Body of pancreas (tissue), 4 donors: ENCODE results near the gene NCAM2. TPM values are rescaled to one million over a fixed set of nuclear protein-coding genes. Genes with fewer than 3 reads are reported as not detected.

Source experiments
- ATAC-seq: fragments of 150-250 bp; one replicate; pipeline ENCODE4 v1.9.1; 2016
- DNase-seq, 4 donors: peaks; one replicate each; pipeline ENCODE4 v3.0.0-alpha.2; 2019
- H3K27ac ChIP-seq, 4 donors: fragments of 200-600 bp; sonication (generic); 1 replicate in 3 of 4; 2 replicates in 1 of 4; pipeline versions ENCODE4 v1.5.1 to v1.6.1; 2016 to 2019; ENCODE audit warnings: mild to moderate bottlenecking in 1 of 4, mixed read lengths in 1 of 4, moderate library complexity in 1 of 4
- H3K27me3 ChIP-seq, 2 donors: fragments of 200-600 bp; sonication (generic); one replicate each; pipeline ENCODE4 v1.6.0; 2016; ENCODE audit warnings: mild to moderate bottlenecking in 1 of 2
- H3K36me3 ChIP-seq, 2 donors: fragments of 200-600 bp; sonication (generic); replicated peaks in 1 of 2; 2 replicates each; pipeline ENCODE4 v1.5.1; 2016; ENCODE audit warnings: low read depth in 2 of 2; ENCODE audit not compliant: insufficient read depth in 1 of 2
- H3K4me1 ChIP-seq: fragments of 200-600 bp; sonication (generic); one replicate; pipeline ENCODE4 v1.6.0; 2016
- H3K4me3 ChIP-seq, 2 donors: fragments of 200-600 bp; sonication (generic); 1 replicate in 1 of 2; 2 replicates in 1 of 2; pipeline ENCODE4 v1.5.1; 2016 to 2019
- H3K9me3 ChIP-seq, 3 donors: fragments of 200-600 bp; sonication (generic); 1 replicate in 2 of 3; 2 replicates in 1 of 3; pipeline ENCODE4 v1.5.1; 2016
- CTCF ChIP-seq, 7 experiments: fragments of 450-650 bp in 4 of 7; fragments of 200-600 bp in 3 of 7; sonication (generic) in 3 of 7; IDR thresholded peaks; one replicate each; pipeline ENCODE4 v1.5.1; 2016 to 2019; ENCODE audit warnings: antibody characterized with exemption in 7 of 7
- POLR2A ChIP-seq, 3 donors: fragments of 450-650 bp; IDR thresholded peaks; one replicate each; pipeline ENCODE4 v1.6.1; 2016; ENCODE audit warnings: antibody characterized with exemption in 3 of 3, mild to moderate bottlenecking in 2 of 3
- WGBS, 2 donors: methylation state at CpG; one replicate each; pipeline ENCODE4 v1.1.5; 2017; 5-methylcytosine and 5-hydroxymethylcytosine counted together
- intact Hi-C: fragments of 100-400 bp; cut with DNase I; formaldehyde crosslinking; loops from one replicate; pipeline ENCODE4 v1.15.1; 2023
- total RNA-seq, 2 donors: library from RNA; depleted of rRNA; stranded (reverse); fragments of >200 nt; gene quantifications; one replicate each; pipeline ENCODE4 v1.1.0, GENCODE V29; 2016

The NCAM2 gene
- total RNA-seq, 2 donors from 2014 or later: under 0.01 to 0.26 TPM

- DNase-seq: no peak
- Histone ChIP-seq H3K27me3 (no peaks in the 10 kb centered on the region), H3K36me3 (no peaks in the 10 kb centered on the region), H3K4me3 (no peak overlapping the region), H3K4me1 (no peaks in the 10 kb centered on the region), H3K9me3 (no peaks in the 10 kb centered on the region), H3K27ac (no peak overlapping the region)
- TF ChIP-seq POLR2A (IDR thresholded peaks at IDR 0.05) (no peak), CTCF (IDR thresholded peaks at IDR 0.05) (no peak)
- 56 to 60% methylated on average over 5 of the region's 5 CpGs for WGBS, 2 donors
- intact Hi-C loops: no loop called here
- no peak for ATAC-seq
These were observed 462.8 kb downstream of the NCAM2 start for GRCh38 chr21:21460979-21461378.

- Histone ChIP-seq H3K4me3 (no peak overlapping the region), H3K9me3 (no peaks in the 10 kb centered on the region), H3K27me3 (no peaks in the 10 kb centered on the region), H3K36me3 (no peaks in the 10 kb centered on the region), H3K4me1 (no peaks in the 10 kb centered on the region), H3K27ac (no peak overlapping the region)
- no peak for TF ChIP-seq POLR2A (IDR thresholded peaks at IDR 0.05)
- no peak for TF ChIP-seq CTCF (IDR thresholded peaks at IDR 0.05)
- intact Hi-C loops: no loop called here
- 36 to 38% methylated on average over 4 of the region's 4 CpGs for WGBS, 2 donors
- DNase-seq (no peak), ATAC-seq (no peak)
These were observed 465.2 kb downstream of the NCAM2 start for GRCh38 chr21:21463456-21463855.

GRCh38 chr21:21464684-21465083 lies 466.5 kb downstream of the NCAM2 start:
- H3K27me3 ChIP-seq: no peaks in the 10 kb centered on the region
- H3K4me3 ChIP-seq: no peak overlapping the region
- H3K36me3 ChIP-seq: no peaks in the 10 kb centered on the region
- ATAC-seq (no peak), DNase-seq (no peak)
- intact Hi-C loops: no loop called here
- H3K9me3 ChIP-seq: no peaks in the 10 kb centered on the region
- TF ChIP-seq CTCF (IDR thresholded peaks at IDR 0.05): no peak
- TF ChIP-seq POLR2A (IDR thresholded peaks at IDR 0.05): no peak
- WGBS, 2 donors: 44 to 49% methylated on average over 1 of the region's 1 CpG
- H3K27ac ChIP-seq: no peak overlapping the region
- no peaks in the 10 kb centered on the region for H3K4me1 ChIP-seq

GRCh38 chr21:21466752-21467151 lies 468.5 kb downstream of the NCAM2 start:
- DNase-seq: no peak
- no peak for ATAC-seq
- H3K36me3 ChIP-seq: no peaks in the 10 kb centered on the region
- H3K9me3 ChIP-seq: no peaks in the 10 kb centered on the region
- H3K4me3 ChIP-seq: no peak overlapping the region
- WGBS, 2 donors: 65 to 81% methylated on average over 1 of the region's 1 CpG
- no peaks in the 10 kb centered on the region for H3K27me3 ChIP-seq
- H3K4me1 ChIP-seq: no peaks in the 10 kb centered on the region
- TF ChIP-seq CTCF (IDR thresholded peaks at IDR 0.05): no peak
- TF ChIP-seq POLR2A (IDR thresholded peaks at IDR 0.05): no peak
- intact Hi-C loops: no loop called here
- no peak overlapping the region for H3K27ac ChIP-seq

GRCh38 chr21:21468003-21468402 lies 469.8 kb downstream of the NCAM2 start:
- no peaks in the 10 kb centered on the region for H3K4me1 ChIP-seq
- intact Hi-C loops: no loop called here

More at GRCh38 chr21:21468003-21468402, 469.8 kb downstream of the NCAM2 start:
- ATAC-seq: no peak
- H3K36me3 ChIP-seq: no peaks in the 10 kb centered on the region
- no peaks in the 10 kb centered on the region for H3K27me3 ChIP-seq
- no peaks in the 10 kb centered on the region for H3K9me3 ChIP-seq
- DNase-seq: no peak
- TF ChIP-seq POLR2A (IDR thresholded peaks at IDR 0.05) (no peak), CTCF (IDR thresholded peaks at IDR 0.05) (no peak)
- no peak overlapping the region for H3K27ac ChIP-seq
- H3K4me3 ChIP-seq: no peak overlapping the region
